H9 (cell line): ENCODE measurements around the gene PLEKHJ1. TPM values are rescaled to one million over a fixed set of nuclear protein-coding genes. Genes with fewer than 3 reads are reported as not detected.

Source experiments
- DNase-seq: peaks from one replicate; pipeline ENCODE4 v3.0.0-alpha.2; 2017
- H2AFZ ChIP-seq: one replicate; pipeline ENCODE4 v1.6.1; 2013; ENCODE audit warnings: mild to moderate bottlenecking, low read length, control low read depth, moderate library complexity
- H2AK5ac ChIP-seq: 2 replicates; pipeline ENCODE4 v1.6.1; 2013; ENCODE audit warnings: low read length, control low read depth, mixed read lengths; ENCODE audit not compliant: insufficient read length
- H2BK120ac ChIP-seq: one replicate; pipeline ENCODE4 v1.6.1; 2013; ENCODE audit warnings: low read depth, mild to moderate bottlenecking, low read length, control low read depth, inconsistent platforms; ENCODE audit not compliant: poor library complexity, severe bottlenecking
- H2BK12ac ChIP-seq: 2 replicates; pipeline ENCODE4 v1.6.1; 2013; ENCODE audit warnings: low read length, control low read depth, mixed read lengths, low read depth; ENCODE audit not compliant: insufficient read length
- H2BK15ac ChIP-seq: 2 replicates; pipeline ENCODE4 v1.6.1; 2013; ENCODE audit warnings: low read depth, low read length, control low read depth
- H2BK20ac ChIP-seq: one replicate; pipeline ENCODE4 v1.6.1; 2013; ENCODE audit warnings: low read depth, mild to moderate bottlenecking, low read length, control low read depth, inconsistent platforms; ENCODE audit not compliant: poor library complexity, severe bottlenecking
- H2BK5ac ChIP-seq: 2 replicates; pipeline ENCODE4 v1.6.1; 2013; ENCODE audit warnings: low read length, control low read depth, mixed read lengths; ENCODE audit not compliant: insufficient read length
- H3K14ac ChIP-seq: 2 replicates; pipeline ENCODE4 v1.6.1; 2013; ENCODE audit warnings: low read length, control low read depth; ENCODE audit not compliant: insufficient read depth
- H3K18ac ChIP-seq: 2 replicates; pipeline ENCODE4 v1.6.1; 2013; ENCODE audit warnings: low read depth, mild to moderate bottlenecking, mixed read lengths, low read length, control low read depth; ENCODE audit not compliant: insufficient read length
- H3K23ac ChIP-seq: 2 replicates; pipeline ENCODE4 v1.6.1; 2013; ENCODE audit warnings: low read length, control low read depth, mixed read lengths, low read depth; ENCODE audit not compliant: insufficient read length
- H3K23me2 ChIP-seq: 2 replicates; pipeline ENCODE4 v1.6.1; 2013; ENCODE audit warnings: low read depth, mild to moderate bottlenecking, mixed read lengths, low read length, control low read depth; ENCODE audit not compliant: insufficient read length, poor library complexity, severe bottlenecking
- H3K27ac ChIP-seq: 2 replicates; pipeline ENCODE4 v1.5.1; 2013; ENCODE audit warnings: low read length, control low read depth, mixed read lengths, low read depth; ENCODE audit not compliant: insufficient read length
- H3K27me3 ChIP-seq: 2 replicates; pipeline ENCODE4 v1.6.1; 2013; ENCODE audit warnings: low read length, control low read depth, inconsistent platforms; ENCODE audit not compliant: insufficient read depth
- H3K4ac ChIP-seq: 2 replicates; pipeline ENCODE4 v1.6.1; 2013; ENCODE audit warnings: low read depth, mild to moderate bottlenecking, control low read depth, inconsistent platforms, low read length, moderate library complexity
- H3K4me1 ChIP-seq: 2 replicates; pipeline ENCODE4 v1.6.1; 2013; ENCODE audit warnings: low read length, control low read depth, inconsistent platforms; ENCODE audit not compliant: insufficient read depth
- H3K4me2 ChIP-seq: 2 replicates; pipeline ENCODE4 v1.6.1; 2013; ENCODE audit warnings: low read length, control low read depth, mixed read lengths; ENCODE audit not compliant: insufficient read length, insufficient read depth
- H3K56ac ChIP-seq: 2 replicates; pipeline ENCODE4 v1.6.1; 2013; ENCODE audit warnings: low read depth, mild to moderate bottlenecking, mixed read lengths, low read length, control low read depth; ENCODE audit not compliant: insufficient read length
- H3K79me1 ChIP-seq: 2 replicates; pipeline ENCODE4 v1.6.1; 2013; ENCODE audit warnings: low read depth, mild to moderate bottlenecking, moderate library complexity, low read length, control low read depth, inconsistent platforms; ENCODE audit not compliant: insufficient read depth, poor library complexity, severe bottlenecking
- H3K79me2 ChIP-seq: 2 replicates; pipeline ENCODE4 v1.6.1; 2013; ENCODE audit warnings: low read length, control low read depth, inconsistent platforms; ENCODE audit not compliant: insufficient read depth
- H3K9ac ChIP-seq: 2 replicates; pipeline ENCODE4 v1.6.1; 2013; ENCODE audit warnings: low read length, control low read depth, mixed read lengths; ENCODE audit not compliant: insufficient read length; ENCODE audit errors: extremely low read depth
- H3K9me3 ChIP-seq: one replicate; pipeline ENCODE4 v1.6.1; 2013; ENCODE audit warnings: low read depth, low read length, inconsistent platforms; ENCODE audit not compliant: control insufficient read depth
- H3T11ph ChIP-seq: one replicate; pipeline ENCODE4 v1.6.1; 2013; ENCODE audit warnings: mild to moderate bottlenecking, low read length, control low read depth, inconsistent platforms
- H4K20me1 ChIP-seq: one replicate; pipeline ENCODE4 v1.6.1; 2013; ENCODE audit not compliant: control insufficient read depth, insufficient read length, insufficient read depth
- H4K5ac ChIP-seq: 2 replicates; pipeline ENCODE4 v1.6.1; 2013; ENCODE audit warnings: low read depth, mild to moderate bottlenecking, mixed read lengths, low read length, control low read depth; ENCODE audit not compliant: insufficient read length
- H4K8ac ChIP-seq: replicated peaks from 2 replicates; pipeline ENCODE4 v1.6.1; 2013; ENCODE audit warnings: low read length, control low read depth, mixed read lengths, low read depth; ENCODE audit not compliant: insufficient read length
- H4K91ac ChIP-seq: 2 replicates; pipeline ENCODE4 v1.6.1; 2013; ENCODE audit warnings: low read depth, mild to moderate bottlenecking, moderate library complexity, mixed read lengths, low read length, control low read depth; ENCODE audit not compliant: insufficient read length
- H3K27ac Mint-ChIP-seq, 3 experiments: 2 replicates in 2 of 3; 3 replicates in 1 of 3; pipeline ENCODE4 v1.8.0; 2020 to 2021; ENCODE audit warnings: mixed read lengths in 3 of 3, mild to moderate bottlenecking in 1 of 3, moderate library complexity in 1 of 3
- H3K27me3 Mint-ChIP-seq: 2 replicates; pipeline ENCODE4 v1.8.0; 2021; ENCODE audit warnings: low read depth, mild to moderate bottlenecking, moderate library complexity, mixed read lengths
- H3K36me3 Mint-ChIP-seq, 3 experiments: 2 replicates in 2 of 3; 3 replicates in 1 of 3; pipeline ENCODE4 v1.8.0; 2020 to 2021; ENCODE audit warnings: low read depth in 3 of 3, mixed read lengths in 3 of 3; ENCODE audit not compliant: insufficient read depth in 1 of 3
- H3K4me1 Mint-ChIP-seq, 2 experiments: 2 replicates each; pipeline ENCODE4 v1.8.0; 2020; ENCODE audit warnings: mixed read lengths in 2 of 2
- H3K4me3 Mint-ChIP-seq, 2 experiments: 2 replicates in 1 of 2; 3 replicates in 1 of 2; pipeline ENCODE4 v1.8.0; 2020 to 2021; ENCODE audit warnings: mild to moderate bottlenecking in 2 of 2, mixed read lengths in 2 of 2, moderate library complexity in 1 of 2
- H3K9me3 Mint-ChIP-seq, 2 experiments: 2 replicates in 1 of 2; 3 replicates in 1 of 2; pipeline ENCODE4 v1.8.0; 2020; ENCODE audit warnings: mild to moderate bottlenecking in 2 of 2, mixed read lengths in 2 of 2, moderate library complexity in 1 of 2
- WGBS: extraction: QIAGEN DNeasy Blood & Tissue Kit; methylation state at CpG from one replicate; pipeline ENCODE4 v1.1.7; 2013; ENCODE audit warnings: missing lambda C conversion rate, low lambda C conversion rate, mixed read lengths; ENCODE audit not compliant: insufficient read length; ENCODE audit errors: extremely low coverage; 5-methylcytosine and 5-hydroxymethylcytosine counted together
- total RNA-seq: library from RNA; stranded (reverse); gene quantifications from 2 replicates; pipeline ENCODE4 v1.2.1, GENCODE V29; 2021
- TF ChIP-seq, protein P1 (sequence below): fragments of 200-600 bp; sonication (generic); conservative IDR thresholded peaks from 3 replicates; pipeline ENCODE4 v1.8.0; 2021; ENCODE audit warnings: antibody characterized with exemption, mild to moderate bottlenecking

The PLEKHJ1 gene
- total RNA-seq, 1 experiment from 2014 or later, result 139 TPM

DNA sequence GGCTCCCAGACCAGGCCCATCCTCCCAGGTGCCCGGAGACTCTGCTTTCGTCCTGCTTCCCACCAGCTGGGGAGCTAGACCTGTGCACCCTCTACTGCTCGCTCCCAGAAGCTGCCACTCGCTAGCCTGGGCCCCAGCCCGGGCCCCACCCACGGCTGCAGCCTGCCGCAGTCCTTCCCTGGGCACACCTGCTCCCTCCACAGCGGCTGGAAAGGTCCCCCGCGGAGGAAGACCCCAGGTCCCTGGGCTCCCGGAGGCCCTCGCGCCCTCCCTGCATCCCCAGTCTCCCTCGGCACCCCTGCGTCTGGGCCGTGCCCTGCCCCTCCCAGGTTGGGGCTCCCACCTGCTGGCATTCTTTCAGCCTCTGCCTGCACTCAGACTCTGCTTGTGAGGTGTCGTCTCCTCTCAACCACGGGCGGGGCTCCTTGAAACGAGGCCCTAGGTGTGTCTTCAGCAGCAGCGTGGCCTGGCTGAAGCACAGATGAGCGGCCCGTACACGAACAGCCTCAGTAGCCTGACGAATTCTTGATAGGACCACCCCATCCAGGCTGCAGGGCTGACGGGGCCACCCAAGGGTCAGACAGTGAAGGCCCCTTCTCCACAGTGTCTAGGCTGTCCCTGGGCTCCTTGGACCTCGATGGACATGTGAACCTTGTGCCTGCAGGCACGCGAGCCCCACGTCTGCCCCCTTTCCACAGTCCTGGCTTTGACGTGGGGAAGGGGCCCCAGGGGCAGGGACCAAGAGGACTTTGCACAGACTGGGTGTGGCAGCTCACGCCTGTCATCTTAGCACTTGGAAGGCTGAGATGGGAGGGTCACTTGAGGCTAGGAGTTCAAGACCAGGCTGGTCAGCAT lies 44.4 kb downstream of the PLEKHJ1 start:
- Histone ChIP-seq H3K27me3 (no peaks in the 10 kb centered on the region), H2BK120ac (no peak overlapping the region), H2BK15ac (no peak overlapping the region), H3K4me1 (no peaks in the 10 kb centered on the region), H3K4ac (no peak overlapping the region), H2BK20ac (no peak overlapping the region), H3K23ac (no peak overlapping the region), H3K27ac (no peak overlapping the region), H3K9me3 (no peaks in the 10 kb centered on the region), H3K56ac (no peak overlapping the region), H4K20me1 (peaks cover 3% of the 10 kb centered on the region), H2AK5ac (no peak overlapping the region), H2AFZ (no peak overlapping the region), H4K8ac (no peak overlapping the region), H3K79me1 (no peaks in the 10 kb centered on the region), H3K14ac (no peak overlapping the region), H3K9ac (no peak overlapping the region), H3K18ac (no peak overlapping the region), H3K79me2 (no peaks in the 10 kb centered on the region), H3K4me2 (no peak overlapping the region), H3K23me2 (no peaks in the 10 kb centered on the region), H2BK5ac (no peak overlapping the region), H4K91ac (no peak overlapping the region), H2BK12ac (no peak overlapping the region), H3T11ph (no peak overlapping the region), H4K5ac (no peak overlapping the region)
- Mint-ChIP-seq H3K27ac (no peak overlapping the region), H3K27me3 (no peaks in the 10 kb centered on the region), H3K9me3 (no peaks in the 10 kb centered on the region), H3K36me3 (peaks cover 19 to 55% (median 51%) of the 10 kb centered on the region in 3 experiments; a peak in 6 of 7 replicates), H3K4me1 (0 out of 4 replicates have a peak, but pooled peaks cover 0 to 2% of the 10 kb centered on the region in 2 experiments), H3K4me3 (no peak overlapping the region)
- WGBS, result no CpG with 5 or more reads among the region's 32 CpGs
- no peak for DNase-seq
- TF ChIP-seq, protein P1, sequence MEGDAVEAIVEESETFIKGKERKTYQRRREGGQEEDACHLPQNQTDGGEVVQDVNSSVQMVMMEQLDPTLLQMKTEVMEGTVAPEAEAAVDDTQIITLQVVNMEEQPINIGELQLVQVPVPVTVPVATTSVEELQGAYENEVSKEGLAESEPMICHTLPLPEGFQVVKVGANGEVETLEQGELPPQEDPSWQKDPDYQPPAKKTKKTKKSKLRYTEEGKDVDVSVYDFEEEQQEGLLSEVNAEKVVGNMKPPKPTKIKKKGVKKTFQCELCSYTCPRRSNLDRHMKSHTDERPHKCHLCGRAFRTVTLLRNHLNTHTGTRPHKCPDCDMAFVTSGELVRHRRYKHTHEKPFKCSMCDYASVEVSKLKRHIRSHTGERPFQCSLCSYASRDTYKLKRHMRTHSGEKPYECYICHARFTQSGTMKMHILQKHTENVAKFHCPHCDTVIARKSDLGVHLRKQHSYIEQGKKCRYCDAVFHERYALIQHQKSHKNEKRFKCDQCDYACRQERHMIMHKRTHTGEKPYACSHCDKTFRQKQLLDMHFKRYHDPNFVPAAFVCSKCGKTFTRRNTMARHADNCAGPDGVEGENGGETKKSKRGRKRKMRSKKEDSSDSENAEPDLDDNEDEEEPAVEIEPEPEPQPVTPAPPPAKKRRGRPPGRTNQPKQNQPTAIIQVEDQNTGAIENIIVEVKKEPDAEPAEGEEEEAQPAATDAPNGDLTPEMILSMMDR, result no peak
